Smooth muscle cell of bladder (primary cell): ENCODE data around the gene USP17L29. TPM values are rescaled to one million over a fixed set of nuclear protein-coding genes. Genes with fewer than 3 reads are reported as not detected.

ENCODE experiments used
- total RNA-seq: library from RNA; depleted of rRNA; stranded (reverse); fragments of >200 nt; gene quantifications from 2 replicates; pipeline ENCODE4 v1.2.3, GENCODE V29; 2014

Gene USP17L29, protein sequence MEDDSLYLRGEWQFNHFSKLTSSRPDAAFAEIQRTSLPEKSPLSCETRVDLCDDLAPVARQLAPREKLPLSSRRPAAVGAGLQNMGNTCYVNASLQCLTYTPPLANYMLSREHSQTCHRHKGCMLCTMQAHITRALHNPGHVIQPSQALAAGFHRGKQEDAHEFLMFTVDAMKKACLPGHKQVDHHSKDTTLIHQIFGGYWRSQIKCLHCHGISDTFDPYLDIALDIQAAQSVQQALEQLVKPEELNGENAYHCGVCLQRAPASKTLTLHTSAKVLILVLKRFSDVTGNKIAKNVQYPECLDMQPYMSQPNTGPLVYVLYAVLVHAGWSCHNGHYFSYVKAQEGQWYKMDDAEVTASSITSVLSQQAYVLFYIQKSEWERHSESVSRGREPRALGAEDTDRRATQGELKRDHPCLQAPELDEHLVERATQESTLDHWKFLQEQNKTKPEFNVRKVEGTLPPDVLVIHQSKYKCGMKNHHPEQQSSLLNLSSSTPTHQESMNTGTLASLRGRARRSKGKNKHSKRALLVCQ
- total RNA-seq: not detected in 2 replicates

DNA sequence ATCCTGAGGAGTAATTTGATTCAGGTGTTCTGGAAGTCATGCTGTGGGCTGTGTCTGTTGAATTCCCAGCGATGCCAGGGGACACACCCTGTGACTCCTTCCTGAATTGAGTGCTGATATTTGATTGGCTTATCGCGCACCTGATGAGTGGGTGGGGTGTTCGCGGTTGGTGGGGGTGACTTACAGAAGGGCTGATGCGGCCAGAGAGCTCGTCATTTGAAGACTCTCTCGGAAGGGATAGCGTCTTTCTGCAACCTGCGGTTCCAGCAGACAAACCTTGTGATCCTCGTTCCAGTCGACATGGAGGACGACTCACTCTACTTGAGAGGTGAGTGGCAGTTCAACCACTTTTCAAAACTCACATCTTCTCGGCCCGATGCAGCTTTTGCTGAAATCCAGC lies at the start of gene USP17L29:
TSS of gene USP17L29 (plus strand) at position 301 of the 400 bp plus-strand sequence. CDS start at position 301, 0 bp downstream.

DNA sequence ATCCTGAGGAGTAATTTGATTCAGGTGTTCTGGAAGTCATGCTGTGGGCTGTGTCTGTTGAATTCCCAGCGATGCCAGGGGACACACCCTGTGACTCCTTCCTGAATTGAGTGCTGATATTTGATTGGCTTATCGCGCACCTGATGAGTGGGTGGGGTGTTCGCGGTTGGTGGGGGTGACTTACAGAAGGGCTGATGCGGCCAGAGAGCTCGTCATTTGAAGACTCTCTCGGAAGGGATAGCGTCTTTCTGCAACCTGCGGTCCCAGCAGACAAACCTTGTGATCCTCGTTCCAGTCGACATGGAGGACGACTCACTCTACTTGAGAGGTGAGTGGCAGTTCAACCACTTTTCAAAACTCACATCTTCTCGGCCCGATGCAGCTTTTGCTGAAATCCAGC lies 28.6 kb upstream of the USP17L29 start, which contains the start of gene USP17L24:
TSS of gene USP17L24 (plus strand) at position 301 of the 400 bp plus-strand sequence. CDS start at position 301, 0 bp downstream.

GRCh38 chr4:9329611-9330010 lies 23.8 kb upstream of the USP17L29 start, which contains the start of gene USP17L25:
Gene USP17L25, plus strand, starts transcription at chr4:9329911. Its CDS starts 0 bp downstream, at chr4:9329911.

GRCh38 chr4:9334358-9334757 lies 19.1 kb upstream of the USP17L29 start, which contains the start of gene USP17L26:
Gene USP17L26, plus strand, starts transcription at chr4:9334658. Its CDS starts 0 bp downstream, at chr4:9334658.

DNA sequence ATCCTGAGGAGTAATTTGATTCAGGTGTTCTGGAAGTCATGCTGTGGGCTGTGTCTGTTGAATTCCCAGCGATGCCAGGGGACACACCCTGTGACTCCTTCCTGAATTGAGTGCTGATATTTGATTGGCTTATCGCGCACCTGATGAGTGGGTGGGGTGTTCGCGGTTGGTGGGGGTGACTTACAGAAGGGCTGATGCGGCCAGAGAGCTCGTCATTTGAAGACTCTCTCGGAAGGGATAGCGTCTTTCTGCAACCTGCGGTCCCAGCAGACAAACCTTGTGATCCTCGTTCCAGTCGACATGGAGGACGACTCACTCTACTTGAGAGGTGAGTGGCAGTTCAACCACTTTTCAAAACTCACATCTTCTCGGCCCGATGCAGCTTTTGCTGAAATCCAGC lies 14.3 kb upstream of the USP17L29 start, which contains the start of gene USP17L5:
TSS of gene USP17L5 (plus strand) at position 301 of the 400 bp plus-strand sequence. CDS start at position 301, 0 bp downstream.

GRCh38 chr4:9343848-9344247 lies 9.6 kb upstream of the USP17L29 start, which contains the start of gene USP17L27:
Gene USP17L27, plus strand, starts transcription at chr4:9344148. Its CDS starts 0 bp downstream, at chr4:9344148.

DNA sequence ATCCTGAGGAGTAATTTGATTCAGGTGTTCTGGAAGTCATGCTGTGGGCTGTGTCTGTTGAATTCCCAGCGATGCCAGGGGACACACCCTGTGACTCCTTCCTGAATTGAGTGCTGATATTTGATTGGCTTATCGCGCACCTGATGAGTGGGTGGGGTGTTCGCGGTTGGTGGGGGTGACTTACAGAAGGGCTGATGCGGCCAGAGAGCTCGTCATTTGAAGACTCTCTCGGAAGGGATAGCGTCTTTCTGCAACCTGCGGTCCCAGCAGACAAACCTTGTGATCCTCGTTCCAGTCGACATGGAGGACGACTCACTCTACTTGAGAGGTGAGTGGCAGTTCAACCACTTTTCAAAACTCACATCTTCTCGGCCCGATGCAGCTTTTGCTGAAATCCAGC lies 4.8 kb upstream of the USP17L29 start, which contains the start of gene USP17L28:
TSS of gene USP17L28 (plus strand) at position 301 of the 400 bp plus-strand sequence. CDS start at position 301, 0 bp downstream.

DNA sequence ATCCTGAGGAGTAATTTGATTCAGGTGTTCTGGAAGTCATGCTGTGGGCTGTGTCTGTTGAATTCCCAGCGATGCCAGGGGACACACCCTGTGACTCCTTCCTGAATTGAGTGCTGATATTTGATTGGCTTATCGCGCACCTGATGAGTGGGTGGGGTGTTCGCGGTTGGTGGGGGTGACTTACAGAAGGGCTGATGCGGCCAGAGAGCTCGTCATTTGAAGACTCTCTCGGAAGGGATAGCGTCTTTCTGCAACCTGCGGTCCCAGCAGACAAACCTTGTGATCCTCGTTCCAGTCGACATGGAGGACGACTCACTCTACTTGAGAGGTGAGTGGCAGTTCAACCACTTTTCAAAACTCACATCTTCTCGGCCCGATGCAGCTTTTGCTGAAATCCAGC lies 9.4 kb downstream of the USP17L29 start, which contains the start of gene USP17L30:
TSS of gene USP17L30 (plus strand) at position 301 of the 400 bp plus-strand sequence. CDS start at position 301, 0 bp downstream.

Other genes starting within 250 kb of the USP17L29 start
- not detected in 2 replicates for gene FAM90A26, start 183.2 kb upstream of the USP17L29 start, total RNA-seq
- not detected in 2 replicates for gene USP17L10, start 143.0 kb upstream of the USP17L29 start, total RNA-seq
- gene USP17L11, start 138.2 kb upstream of the USP17L29 start, total RNA-seq: under 0.01 TPM in 1 of 2 replicates, not detected in the other
- not detected in 2 replicates for gene USP17L12, start 133.5 kb upstream of the USP17L29 start, total RNA-seq
- gene USP17L13, start 128.7 kb upstream of the USP17L29 start, total RNA-seq: not detected in 2 replicates
- not detected in 2 replicates for gene USP17L15, start 119.3 kb upstream of the USP17L29 start, total RNA-seq
- gene USP17L17, start 109.8 kb upstream of the USP17L29 start, total RNA-seq: not detected in 2 replicates
- gene USP17L18, start 105.0 kb upstream of the USP17L29 start, total RNA-seq: not detected in 2 replicates
- gene USP17L19, start 100.3 kb upstream of the USP17L29 start, total RNA-seq: not detected in 2 replicates
- not detected in 2 replicates for gene USP17L20, start 95.5 kb upstream of the USP17L29 start, total RNA-seq
- not detected in 2 replicates for gene USP17L21, start 90.8 kb upstream of the USP17L29 start, total RNA-seq
- not detected in 2 replicates for gene USP17L22, start 86.0 kb upstream of the USP17L29 start, total RNA-seq
- gene USP17L24, start 28.5 kb upstream of the USP17L29 start, total RNA-seq: not detected in 2 replicates
- not detected in 2 replicates for gene USP17L25, start 23.7 kb upstream of the USP17L29 start, total RNA-seq
- gene USP17L26, start 19.0 kb upstream of the USP17L29 start, total RNA-seq: not detected in 2 replicates
- not detected in 2 replicates for gene USP17L5, start 14.2 kb upstream of the USP17L29 start, total RNA-seq
- not detected in 2 replicates for gene USP17L27, start 9.5 kb upstream of the USP17L29 start, total RNA-seq
- not detected in 2 replicates for gene USP17L28, start 4.7 kb upstream of the USP17L29 start, total RNA-seq
- gene USP17L30, start 9.5 kb downstream of the USP17L29 start, total RNA-seq: not detected in 2 replicates
- gene DEFB131A, start 90.8 kb downstream of the USP17L29 start, total RNA-seq: not detected in 2 replicates